GM18873 (cell line): ENCODE measurements around the gene DCLK2.
"Not testable (repeated sequence)": the region's sequence is repeated elsewhere in the genome, so short reads cannot be mapped to it uniquely, and the experiment has no call there.

Experiments
- ATAC-seq: cut with Tn5 transposase; IDR thresholded peaks from one replicate; pipeline ENCODE4 v1.9.1; 2021; ENCODE audit warnings: mild to moderate bottlenecking, moderate library complexity, moderate number of reproducible peaks; ENCODE audit not compliant: unreplicated experiment, low FRiP score

Gene DCLK2

DNA sequence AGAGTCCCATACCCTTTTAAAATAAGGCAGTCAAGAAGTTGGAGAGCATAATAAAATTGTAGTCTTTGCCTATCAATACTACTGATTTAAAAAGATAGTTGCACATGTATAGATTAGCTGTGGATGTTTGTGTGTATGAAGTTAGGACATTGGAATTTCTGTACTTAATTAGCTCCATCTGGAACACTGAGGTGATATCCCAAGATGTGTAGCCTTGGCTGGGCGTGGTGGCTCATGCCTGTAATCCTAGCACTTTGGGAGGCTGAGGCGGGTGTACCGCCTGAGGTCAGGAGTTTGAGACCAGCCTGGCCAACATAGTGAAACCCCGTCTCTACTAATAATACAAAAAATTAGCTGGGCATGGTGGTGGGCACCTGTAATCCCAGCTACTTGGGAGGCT lies 119.0 kb downstream of the DCLK2 start:
- ATAC-seq: not testable (repeated sequence)

DNA sequence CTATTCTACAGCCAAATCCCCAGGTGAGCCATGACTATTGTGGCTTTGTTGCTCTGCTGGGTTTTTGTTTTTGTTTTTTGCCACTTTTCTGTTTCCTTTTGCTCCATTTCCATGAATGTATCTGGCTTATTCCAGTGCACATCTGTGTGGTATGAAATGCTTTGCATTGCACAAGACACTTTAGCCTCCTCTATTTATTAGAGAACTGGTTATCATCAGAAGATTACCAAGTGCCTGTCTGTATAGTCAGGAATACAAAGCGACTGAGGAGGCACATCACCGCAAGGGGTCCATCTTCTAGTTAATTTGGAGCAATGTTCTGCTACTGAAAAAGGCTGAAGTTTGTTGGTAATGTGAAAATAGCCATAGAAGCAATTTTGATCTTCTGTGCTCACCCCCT lies 120.8 kb downstream of the DCLK2 start:
- ATAC-seq: no peak

DNA sequence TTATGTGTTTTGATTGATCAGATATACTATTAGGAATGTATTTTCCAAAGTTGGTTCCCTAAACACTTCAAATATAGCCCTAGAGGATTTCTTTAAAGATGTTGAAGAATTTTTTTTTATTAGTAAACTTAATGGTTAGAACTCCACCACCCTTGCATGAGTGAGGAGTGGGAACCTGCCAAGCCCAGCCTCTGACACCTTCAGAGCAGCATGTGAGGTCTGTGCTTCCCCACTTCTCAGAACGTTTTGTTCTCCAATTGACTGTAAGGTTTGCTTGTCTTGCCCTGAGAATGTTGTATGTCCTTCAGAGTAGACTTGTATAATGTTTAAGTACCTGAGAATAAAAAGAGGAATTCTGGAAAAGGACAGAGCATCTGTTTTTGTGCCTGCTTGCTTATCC lies 126.8 kb downstream of the DCLK2 start:
- no peak for ATAC-seq

DNA sequence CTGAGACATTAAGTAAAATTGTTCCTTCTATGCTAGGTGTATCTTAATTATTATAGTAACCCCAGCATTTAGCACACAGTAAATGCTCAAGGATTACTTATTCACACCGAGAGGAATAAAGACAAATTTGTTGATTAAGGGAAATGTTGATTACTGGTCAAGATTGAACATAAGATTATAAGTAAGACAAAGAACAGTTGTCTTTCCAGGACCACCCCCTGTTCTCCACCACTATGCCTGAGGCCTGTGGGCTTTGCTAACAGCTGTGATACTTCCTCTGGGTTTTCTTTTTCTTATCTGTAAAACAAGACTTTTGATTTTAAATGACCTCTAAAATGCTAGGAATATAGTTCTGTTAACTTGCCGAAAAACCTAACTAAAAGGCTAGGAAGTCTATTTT lies 128.0 kb downstream of the DCLK2 start:
- no peak for ATAC-seq

DNA sequence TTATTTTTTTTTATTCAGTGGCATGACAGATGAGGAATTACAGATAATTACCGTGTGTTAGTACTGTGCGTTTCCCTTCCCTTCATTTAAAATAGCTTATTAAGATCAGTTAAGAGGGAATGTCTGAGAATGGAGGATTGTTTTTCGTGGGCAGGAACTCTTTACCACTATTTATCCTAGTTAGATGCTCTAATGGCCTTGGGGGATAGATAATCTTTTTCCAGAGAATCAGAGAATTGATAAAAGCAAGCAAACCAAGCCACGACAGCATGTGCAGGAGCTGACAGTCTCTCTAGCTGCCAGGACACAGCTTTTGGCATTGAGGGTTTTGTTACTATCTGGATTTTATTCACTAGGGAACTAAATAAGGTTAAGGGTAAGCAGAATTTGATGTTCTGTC lies 128.7 kb downstream of the DCLK2 start:
- no peak for ATAC-seq

DNA sequence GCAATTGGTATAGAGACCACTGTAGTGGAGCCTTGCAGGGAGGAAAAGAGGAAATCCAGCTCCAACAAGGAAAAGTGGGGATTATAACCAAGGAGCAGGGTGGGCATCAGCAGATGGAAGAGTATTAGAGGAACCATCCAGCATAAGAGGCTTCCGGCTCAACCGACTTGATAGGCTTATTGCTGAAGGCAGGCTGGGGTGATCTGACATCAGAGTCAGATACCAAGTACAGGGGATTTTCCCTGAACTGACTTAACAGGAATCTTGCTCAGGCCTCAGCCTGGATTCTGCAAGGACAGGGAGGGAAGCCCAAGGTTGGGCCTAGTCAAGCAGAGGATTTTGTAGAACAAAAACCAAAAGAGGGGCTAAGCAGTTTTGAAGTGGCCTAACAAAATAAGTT lies 129.6 kb downstream of the DCLK2 start:
- no peak for ATAC-seq

DNA sequence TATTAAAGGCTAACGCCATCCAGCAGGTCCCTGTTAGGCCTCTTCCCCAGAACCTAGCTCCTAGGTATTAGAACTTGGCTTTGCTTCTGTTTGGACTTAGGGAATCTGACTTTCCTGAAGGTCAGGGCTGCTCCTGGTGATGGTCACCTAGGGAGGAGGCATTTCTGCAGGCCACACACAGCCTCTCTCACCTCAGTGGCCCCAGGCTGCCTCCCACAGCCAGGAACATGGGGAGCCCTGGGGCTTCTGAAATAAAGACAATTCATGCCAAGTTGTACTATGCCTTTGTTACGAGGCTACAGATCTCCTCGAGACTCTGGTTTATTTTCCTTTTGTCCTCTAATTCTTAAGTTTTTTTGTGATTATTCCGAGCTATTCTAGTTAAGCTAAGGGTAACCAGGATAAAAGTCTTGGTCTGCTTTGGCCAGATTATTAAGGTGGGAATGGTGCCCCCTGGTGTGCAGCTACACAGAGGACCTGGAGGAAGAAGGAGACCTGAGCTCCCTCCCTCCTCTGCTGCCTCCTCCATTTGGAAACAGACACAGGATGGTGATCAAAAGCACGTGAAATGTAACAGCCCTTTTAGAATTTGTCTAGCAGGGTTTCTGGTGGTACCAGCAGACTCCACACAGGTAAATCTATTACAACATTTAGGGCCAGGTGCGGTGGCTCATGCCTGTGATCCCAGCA lies 131.0 kb downstream of the DCLK2 start:
- no peak for ATAC-seq

DNA sequence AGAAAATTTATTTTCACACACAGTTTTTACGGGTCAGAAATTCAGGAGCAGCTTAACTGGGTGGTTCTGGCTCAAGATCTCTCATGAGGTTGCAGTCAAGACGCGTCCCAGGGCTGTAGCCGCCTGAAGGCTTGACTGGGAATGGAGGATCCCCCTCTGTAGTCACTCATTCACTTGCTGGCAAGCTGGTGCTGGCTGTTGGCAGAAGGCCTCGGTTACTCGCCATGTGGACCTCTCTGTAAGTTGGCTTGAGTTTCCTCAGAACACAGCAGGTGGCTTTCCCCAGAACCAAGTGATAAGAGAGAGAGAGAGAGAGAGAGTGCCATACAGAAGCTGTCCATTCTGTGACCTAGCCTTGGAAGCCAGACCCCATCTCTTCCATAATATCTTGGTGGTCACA lies 132.8 kb downstream of the DCLK2 start:
- ATAC-seq: no peak

DNA sequence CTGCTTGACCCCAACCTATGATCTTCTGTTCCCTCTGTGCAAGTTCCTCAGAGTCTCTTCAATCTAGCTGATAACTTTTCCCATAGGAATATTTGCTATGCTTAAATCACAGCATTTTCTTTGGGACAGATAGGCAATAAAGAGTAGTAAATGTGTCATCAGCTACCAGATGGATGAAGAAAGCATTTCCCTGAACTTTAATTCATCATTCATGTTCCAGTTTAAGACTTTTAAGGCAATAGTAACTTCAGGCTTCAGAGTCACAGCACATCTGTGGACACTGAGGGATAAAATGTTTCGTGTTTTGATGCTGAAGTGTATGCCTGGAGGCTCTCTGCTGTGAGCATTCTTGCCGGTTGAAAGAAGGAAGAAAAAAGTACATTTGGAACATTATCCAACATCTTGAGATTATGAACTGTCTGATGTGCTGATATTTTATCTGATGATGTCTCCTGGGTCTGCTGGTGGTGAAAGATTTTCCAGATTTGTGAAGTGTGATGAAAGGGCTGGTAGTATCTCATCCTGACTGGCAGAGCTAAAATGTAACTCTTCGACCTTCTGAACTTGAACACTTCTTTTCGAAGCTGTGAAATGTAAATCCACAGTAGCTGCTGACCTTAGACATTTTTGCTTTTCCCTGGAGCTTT lies 133.7 kb downstream of the DCLK2 start:
- no peak for ATAC-seq

DNA sequence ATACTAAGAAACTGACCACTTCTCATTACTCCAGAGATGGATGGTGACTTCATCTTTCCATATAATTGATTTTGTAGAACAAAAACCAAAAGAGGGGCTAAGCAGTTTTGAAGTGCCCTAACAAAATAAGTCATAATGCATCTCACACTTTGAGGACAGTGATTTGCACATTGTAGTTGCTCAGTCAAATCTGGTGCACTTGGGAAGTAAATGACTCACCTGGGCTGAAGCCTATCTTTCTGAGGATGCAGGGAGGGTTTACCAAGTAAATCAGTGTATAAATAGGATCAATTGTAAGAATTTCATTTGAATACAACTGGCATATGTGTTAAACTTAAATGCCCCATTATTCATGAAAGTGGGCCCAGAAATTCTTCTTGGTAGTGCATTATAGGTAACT lies 134.2 kb downstream of the DCLK2 start:
- ATAC-seq: no peak

DNA sequence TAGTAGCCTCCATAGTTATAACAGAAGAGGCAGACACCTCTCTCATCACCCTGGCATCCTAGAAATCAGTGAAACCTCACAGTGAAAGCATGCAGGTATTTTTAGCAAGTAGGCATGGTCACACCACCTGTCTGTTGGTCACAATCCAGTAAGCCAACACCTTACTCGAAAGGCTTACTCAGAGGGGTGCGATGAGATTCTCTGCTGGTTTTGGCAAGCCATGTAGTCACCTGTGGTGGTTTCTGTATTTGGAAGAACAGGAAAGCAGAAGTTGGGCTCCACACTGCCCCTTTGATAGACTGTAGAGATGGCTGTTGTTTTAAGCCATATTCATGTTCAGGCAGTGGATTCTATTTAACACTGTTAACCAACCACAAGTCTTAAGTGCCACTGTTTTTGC lies 134.7 kb downstream of the DCLK2 start:
- no peak for ATAC-seq

DNA sequence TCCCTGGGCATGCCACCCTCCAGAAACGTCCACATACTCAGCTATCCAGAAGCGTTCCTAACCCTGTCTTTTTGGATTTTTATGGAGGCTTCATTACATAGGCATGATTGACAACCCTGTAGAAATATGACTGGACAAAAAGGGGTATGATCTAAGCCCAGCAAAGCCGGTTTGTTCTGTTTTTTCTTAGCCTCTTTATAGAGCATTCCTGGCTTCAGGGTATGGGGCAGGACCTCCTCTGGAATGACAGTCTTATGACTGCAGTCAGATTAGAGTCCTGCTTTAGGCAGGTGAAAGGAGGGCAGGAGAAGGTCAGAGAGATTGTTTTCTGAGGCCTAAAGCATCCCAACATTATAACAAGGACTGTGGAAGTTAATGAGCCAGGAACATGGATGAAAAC lies 137.4 kb downstream of the DCLK2 start:
- no peak for ATAC-seq

DNA sequence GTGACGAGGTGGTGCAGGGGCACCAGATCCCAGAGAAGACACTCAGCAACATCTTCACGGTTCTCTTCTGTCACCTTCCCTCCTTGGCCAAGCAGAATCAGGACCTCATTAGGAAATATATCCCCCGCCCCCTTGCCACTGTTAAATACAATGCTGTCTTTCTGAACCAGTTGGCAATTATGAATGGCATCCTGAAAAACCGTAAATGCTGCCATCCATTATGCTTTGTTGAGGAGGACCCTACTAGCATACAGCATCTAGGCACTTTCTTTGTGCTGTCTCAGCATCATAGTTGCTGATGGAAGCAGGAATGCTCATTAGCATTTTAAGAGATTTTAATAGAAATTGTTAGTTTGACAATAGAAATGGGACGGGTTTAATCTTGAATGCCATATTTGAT lies 138.5 kb downstream of the DCLK2 start:
- ATAC-seq: no peak

DNA sequence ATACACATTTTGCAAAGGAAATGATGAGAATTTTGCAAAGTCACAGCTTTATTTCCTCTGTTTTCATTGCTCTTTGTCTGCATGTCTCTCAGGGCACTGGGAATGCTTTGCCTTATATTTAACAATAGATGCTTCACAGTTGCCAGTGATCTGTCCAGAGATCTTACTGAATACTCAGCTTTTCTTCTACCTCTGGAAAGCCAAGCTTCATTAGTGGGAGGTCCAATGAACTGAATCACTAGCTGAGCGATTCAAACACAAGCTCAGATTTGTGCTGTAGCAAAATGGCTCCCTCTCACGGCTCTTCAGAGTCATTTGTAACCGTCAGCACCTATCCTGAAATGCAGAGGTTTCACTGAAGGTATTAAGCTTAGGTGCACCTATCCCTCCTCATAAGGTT lies 138.9 kb downstream of the DCLK2 start:
- ATAC-seq: no peak

DNA sequence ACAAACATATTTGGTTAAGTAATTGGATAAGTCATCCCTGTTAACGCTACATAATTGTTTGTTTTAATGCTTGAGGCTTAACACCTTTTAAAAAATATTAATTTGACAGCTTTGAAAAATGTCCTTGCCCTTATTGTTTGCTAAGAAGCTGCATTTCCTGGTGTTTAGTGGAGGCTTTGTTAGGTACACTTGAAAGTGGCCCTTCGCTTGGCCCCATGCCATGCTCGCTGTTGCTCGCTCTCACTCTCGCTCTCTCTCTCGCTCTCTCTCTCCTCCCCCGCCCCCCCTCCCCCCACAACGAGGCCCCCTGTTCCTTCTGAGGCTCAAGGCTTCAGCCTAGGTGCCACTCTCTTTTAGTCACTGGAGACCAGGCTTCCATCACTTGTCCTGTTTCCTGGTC lies 139.6 kb downstream of the DCLK2 start:
- ATAC-seq: no peak

DNA sequence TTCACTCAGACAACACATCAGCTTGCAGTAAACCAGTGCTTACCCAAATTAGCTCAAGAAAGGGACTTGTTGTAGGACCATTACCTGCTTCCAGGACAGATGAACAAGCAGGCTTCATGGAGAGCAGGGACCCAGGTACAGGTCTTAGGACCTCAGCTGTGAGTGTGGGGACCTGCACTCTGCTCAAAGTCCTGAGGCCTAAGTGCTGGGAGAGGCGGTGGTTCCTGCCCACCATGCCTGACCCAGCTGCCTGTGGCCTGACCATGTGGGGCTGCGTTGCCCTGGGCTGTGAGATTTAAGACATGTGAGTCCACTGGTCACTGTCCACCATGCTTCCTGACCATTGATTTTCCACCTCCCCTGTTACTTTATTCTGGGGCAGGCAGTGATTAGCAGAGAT lies 140.2 kb downstream of the DCLK2 start:
- ATAC-seq: no peak

DNA sequence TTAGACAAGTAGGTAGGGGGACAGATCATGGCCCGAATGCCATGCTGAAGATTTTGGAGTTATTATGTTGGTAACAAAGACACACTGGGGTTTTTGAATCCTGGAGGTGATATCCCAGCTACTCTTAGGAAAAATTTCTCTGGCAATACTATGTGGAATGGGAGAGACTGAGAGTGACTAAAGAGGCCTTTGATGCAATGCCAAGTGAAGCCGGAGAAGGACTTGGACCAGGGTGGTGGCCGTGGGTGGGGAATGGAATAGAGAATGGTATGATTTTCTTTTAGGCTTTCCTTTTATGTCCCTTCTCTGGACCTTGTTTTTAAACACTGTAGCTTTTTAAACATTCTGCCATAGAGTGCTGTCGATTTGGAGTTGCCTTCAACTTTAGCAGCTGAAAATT lies 141.6 kb downstream of the DCLK2 start:
- ATAC-seq: no peak

DNA sequence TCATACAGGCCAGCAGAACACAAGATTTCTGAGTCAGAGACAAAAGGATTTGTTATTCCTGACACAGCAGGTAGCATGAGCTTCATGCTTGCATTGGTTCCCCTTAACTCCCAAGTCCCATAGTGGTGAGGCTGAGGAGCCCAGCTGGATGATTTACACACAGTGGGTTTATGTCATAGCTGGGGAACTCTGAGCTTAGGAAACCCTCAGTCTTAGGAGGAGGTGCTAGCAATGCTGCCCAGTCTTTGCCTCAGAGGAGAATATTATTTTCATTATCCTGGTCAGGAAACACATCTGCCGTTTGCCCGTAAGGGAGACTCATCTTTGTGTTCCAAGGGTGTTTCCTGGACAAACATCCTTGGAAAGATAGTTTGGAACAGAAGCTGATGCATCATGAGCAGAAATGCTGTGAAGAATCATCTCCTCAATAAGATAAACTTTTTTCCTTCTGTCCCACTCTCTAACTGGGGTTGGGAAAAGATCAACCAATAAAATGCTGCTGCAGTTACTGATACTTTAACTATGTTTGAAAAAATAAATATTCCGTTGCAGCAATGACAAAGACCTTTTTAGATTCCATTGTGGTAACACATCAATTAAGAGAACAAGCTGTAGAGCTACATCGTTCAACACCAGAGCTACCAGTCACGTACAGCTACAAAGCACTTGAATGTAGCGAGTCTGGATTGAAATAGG lies 146.8 kb downstream of the DCLK2 start:
- no peak for ATAC-seq

DNA sequence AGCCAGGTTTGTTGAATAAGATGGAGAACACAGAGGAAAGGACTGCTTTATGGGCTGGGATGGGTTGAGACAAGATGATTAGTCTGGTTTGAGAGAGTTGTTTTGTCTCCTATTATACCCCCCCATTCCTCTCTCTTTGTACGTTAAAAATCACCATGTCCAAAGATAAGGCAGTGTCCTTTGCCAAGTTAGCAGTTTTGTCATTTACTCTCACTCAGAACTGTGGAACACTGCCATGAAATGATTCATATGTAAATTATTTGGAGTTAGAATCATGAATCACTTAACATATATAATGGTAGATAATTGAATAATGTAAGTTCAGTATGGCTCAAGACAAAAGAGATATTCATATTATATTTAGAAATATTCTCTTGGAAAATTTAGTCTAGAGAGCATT lies 151.3 kb downstream of the DCLK2 start:
- no peak for ATAC-seq

DNA sequence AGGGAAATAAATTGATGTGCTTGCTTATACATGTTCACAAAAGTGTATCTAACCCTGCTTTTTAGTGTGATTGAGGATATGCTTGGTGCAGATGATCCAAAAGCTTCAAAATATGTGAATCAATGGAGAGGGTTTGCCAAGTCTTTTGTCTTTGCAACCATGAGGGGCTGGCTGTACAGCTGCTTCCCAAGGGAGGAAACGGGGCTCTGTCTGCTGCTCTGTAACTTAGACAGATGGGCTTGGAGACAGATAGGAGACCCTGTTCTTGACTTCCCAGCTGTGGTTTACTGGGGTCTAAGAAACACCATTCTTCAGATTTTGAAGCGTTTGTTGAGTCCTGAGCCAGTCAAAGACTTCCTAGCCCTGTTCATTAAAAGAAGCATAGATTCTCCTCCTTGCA lies 152.3 kb downstream of the DCLK2 start:
- no peak for ATAC-seq

DNA sequence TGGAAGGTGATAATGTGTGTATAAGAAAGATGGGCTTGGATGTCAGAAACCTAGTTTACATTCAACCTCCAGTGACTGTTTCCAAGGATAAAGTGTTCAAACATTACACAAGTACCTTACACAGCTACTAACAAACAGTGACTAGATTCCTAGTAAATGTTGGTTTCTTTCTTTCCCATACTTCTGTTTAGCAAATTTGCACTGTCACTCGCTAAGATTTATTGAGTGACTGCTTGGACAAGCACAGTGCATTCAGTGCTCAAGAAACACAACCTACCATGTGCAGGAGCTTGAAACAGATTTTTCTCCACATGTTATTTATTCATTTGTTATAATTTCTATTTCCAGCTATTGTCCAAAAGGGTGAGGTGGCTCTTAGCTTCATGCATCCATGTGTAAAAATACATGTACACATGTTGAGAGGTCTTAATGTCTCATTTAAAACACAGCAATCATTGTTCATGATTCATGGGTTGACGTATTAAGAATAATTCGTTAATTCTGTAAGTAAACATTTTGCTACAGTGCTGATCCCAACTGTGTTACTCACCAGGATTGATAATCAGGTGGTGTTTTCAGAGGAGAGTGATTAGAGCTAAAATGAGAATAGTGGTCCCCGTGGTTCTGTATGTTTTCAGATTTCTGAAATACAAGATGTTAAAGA lies 153.0 kb downstream of the DCLK2 start:
- ATAC-seq: no peak
